ENCODE measurements around the gene PUM2.
"Not testable (repeated sequence)": the region's sequence is repeated elsewhere in the genome, so short reads cannot be mapped to it uniquely, and the experiment has no call there.

PUM2 gene

GRCh38 chr2:20264629-20265028, 86.0 kb downstream of the PUM2 start:
- CTCF ChIA-PET, result interaction anchor here (1.1 kb wide), 1 partner anchor 129 kb away, joined by 4 read pairs; no protein-coding TSS in a partner anchor
- DNase-seq (ENCODE audit: extremely low spot score), result no peak
- POLR2A ChIA-PET, result no interaction called here
- TF ChIP-seq SP1 (IDR thresholded peaks at IDR 0.05) (no peak), ZNF384 (IDR thresholded peaks at IDR 0.05) (no peak), LEF1 (IDR thresholded peaks at IDR 0.05; ENCODE audit: borderline replicate concordance) (no peak), SUZ12 (IDR thresholded peaks at IDR 0.05) (no peak), NFRKB (IDR thresholded peaks at IDR 0.05) (no peak), CTBP1 (IDR thresholded peaks at IDR 0.05; ENCODE audit: borderline replicate concordance) (no peak), ARNT (IDR thresholded peaks at IDR 0.05) (no peak), BHLHE40 (IDR thresholded peaks at IDR 0.05; ENCODE audit: borderline replicate concordance) (no peak), FOXM1 (IDR thresholded peaks at IDR 0.05; ENCODE audit: borderline replicate concordance) (no peak), L3MBTL2 (conservative IDR thresholded peaks at IDR 0.05) (no peak), FOXA1 (IDR thresholded peaks at IDR 0.05) (no peak), TARDBP (IDR thresholded peaks at IDR 0.05) (no peak), ELF4 (IDR thresholded peaks at IDR 0.05) (no peak), FOXK2 (IDR thresholded peaks at IDR 0.05) (no peak), HDGF (IDR thresholded peaks at IDR 0.05; ENCODE audit: borderline replicate concordance) (no peak)
- TF ChIP-seq, protein P1, sequence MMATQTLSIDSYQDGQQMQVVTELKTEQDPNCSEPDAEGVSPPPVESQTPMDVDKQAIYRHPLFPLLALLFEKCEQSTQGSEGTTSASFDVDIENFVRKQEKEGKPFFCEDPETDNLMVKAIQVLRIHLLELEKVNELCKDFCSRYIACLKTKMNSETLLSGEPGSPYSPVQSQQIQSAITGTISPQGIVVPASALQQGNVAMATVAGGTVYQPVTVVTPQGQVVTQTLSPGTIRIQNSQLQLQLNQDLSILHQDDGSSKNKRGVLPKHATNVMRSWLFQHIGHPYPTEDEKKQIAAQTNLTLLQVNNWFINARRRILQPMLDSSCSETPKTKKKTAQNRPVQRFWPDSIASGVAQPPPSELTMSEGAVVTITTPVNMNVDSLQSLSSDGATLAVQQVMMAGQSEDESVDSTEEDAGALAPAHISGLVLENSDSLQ (IDR thresholded peaks at IDR 0.05), result no peak

DNA sequence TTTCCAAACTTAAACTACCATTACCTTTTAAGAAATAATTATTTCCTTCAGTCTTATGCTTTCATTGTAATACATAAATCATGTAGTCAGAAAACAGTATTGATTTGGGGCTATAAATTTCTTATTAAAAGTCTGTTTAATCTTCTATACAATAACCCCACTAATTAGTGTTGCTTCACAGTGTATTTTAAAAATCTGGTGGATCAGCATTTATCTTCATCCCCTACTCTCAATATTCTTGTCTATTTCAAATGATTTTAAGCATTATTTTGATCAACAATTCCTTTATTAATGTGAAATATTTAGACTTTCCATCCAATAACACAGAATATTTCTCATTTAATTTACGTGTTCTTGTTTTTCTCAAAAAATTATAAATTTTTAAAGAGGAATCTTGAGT, 93.2 kb downstream of the PUM2 start:
- POLR2A ChIA-PET, result no interaction called here
- no peak for TF ChIP-seq CTBP1 (IDR thresholded peaks at IDR 0.05; ENCODE audit: borderline replicate concordance)
- TF ChIP-seq SUZ12 (IDR thresholded peaks at IDR 0.05), result no peak
- TF ChIP-seq TARDBP (IDR thresholded peaks at IDR 0.05), result no peak
- no peak for TF ChIP-seq ELF4 (IDR thresholded peaks at IDR 0.05)
- no peak for TF ChIP-seq NFRKB (IDR thresholded peaks at IDR 0.05)
- TF ChIP-seq LEF1 (IDR thresholded peaks at IDR 0.05; ENCODE audit: borderline replicate concordance), result no peak
- no peak for TF ChIP-seq L3MBTL2 (conservative IDR thresholded peaks at IDR 0.05)
- no peak for TF ChIP-seq FOXM1 (IDR thresholded peaks at IDR 0.05; ENCODE audit: borderline replicate concordance)
- no peak for TF ChIP-seq FOXK2 (IDR thresholded peaks at IDR 0.05)
- TF ChIP-seq HDGF (IDR thresholded peaks at IDR 0.05; ENCODE audit: borderline replicate concordance), result no peak
- no peak for TF ChIP-seq BHLHE40 (IDR thresholded peaks at IDR 0.05; ENCODE audit: borderline replicate concordance)
- TF ChIP-seq, protein P1 (IDR thresholded peaks at IDR 0.05), result no peak
- no peak for DNase-seq (ENCODE audit: extremely low spot score)
- CTCF ChIA-PET, result no interaction called here

DNA sequence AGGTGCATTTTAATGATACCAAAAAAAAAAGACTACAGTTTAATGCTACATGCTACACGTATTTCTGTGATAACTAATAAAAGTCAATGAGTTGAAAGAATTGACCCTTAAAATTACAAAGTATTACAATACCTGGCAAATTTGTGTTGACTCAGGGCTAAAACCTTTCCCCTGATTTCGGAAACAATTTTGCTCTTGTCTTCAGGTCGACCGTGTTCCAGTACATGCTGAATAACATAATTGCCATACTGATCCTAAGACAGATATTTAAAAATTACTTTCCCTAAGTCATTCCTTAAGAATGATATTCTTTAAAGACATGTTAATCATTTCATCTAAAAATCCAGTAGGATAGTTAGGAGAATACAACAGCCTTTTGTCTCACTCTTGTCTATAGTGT, 95.9 kb downstream of the PUM2 start:
- POLR2A ChIA-PET, result no interaction called here
- TF ChIP-seq SUZ12 (IDR thresholded peaks at IDR 0.05), result no peak
- no peak for DNase-seq (ENCODE audit: extremely low spot score)
- CTCF ChIA-PET, result no interaction called here

DNA sequence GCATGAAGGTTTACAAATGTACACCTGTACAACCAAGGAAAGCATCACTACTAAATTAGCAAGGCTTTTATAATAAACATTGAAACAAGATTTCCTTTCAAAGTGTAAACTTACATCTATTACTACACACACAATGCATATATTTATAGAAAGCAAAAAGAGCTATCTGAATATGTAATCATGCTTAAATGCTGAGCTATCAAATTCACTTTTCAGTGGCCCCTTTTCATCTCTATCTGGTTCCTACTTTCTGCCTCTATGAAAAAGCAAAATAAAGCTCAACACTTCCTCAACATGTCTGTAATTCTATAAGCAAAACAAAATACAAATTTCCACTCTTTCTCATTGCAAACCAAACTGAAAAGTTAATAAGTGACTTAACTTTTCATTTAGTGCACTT, 100.2 kb downstream of the PUM2 start:
- TF ChIP-seq FOXM1 (IDR thresholded peaks at IDR 0.05; ENCODE audit: borderline replicate concordance) (no peak), ELF4 (IDR thresholded peaks at IDR 0.05) (no peak), ZNF384 (IDR thresholded peaks at IDR 0.05) (no peak)
- ChIA-PET CTCF (interaction anchor here (0.6 kb wide), 1 partner anchor 164 kb away, joined by 3 read pairs; no protein-coding TSS in a partner anchor), POLR2A (no interaction called here)
- no peak for DNase-seq (ENCODE audit: extremely low spot score)

DNA sequence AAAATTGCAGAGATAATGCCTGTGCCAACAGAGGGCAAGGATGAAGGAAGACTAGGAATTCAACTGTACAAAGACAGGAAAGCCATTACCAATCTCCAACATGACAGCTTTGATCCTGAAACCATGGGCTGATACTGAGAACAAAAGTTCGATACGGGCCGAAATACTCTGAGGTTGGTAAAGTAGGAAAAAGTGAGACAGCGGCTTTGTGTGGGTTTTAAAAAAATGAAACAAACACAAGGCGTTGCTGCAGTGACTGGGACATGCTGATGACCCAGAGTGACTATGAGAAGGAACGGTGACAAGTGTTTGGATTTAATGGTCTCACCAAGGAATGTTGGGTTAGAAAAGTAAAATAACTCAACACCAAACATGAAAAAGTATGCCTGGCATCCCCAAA, 101.5 kb downstream of the PUM2 start:
- CTCF ChIA-PET, result no interaction called here

DNA sequence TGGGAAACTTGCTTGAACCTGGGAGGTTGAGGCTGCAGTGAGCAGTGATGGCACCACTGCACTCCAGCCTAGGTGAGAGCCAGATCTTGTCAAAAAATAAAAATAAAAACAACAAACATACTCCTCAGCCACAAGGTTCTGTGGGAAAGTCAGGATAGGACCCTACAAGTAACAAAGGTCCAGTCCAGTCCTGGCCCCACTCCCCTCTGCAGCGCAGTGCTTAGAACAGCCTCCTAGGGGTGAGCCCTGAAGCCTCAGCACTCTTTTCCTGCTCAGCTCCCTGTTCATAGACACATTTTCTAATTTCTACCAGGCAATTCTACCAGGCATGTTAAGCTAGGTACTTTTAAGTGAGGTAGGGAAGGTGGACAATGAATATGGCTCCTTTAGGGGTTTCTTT, 103.6 kb downstream of the PUM2 start:
- ChIA-PET POLR2A (no interaction called here), CTCF (no interaction called here)
- no peak for DNase-seq (ENCODE audit: extremely low spot score)
- TF ChIP-seq, protein P1 (IDR thresholded peaks at IDR 0.05), result no peak
- TF ChIP-seq FOXK2 (IDR thresholded peaks at IDR 0.05) (no peak), ARNT (IDR thresholded peaks at IDR 0.05) (no peak), SUZ12 (IDR thresholded peaks at IDR 0.05) (no peak), HDGF (IDR thresholded peaks at IDR 0.05; ENCODE audit: borderline replicate concordance) (no peak), BHLHE40 (IDR thresholded peaks at IDR 0.05; ENCODE audit: borderline replicate concordance) (no peak), LEF1 (IDR thresholded peaks at IDR 0.05; ENCODE audit: borderline replicate concordance) (no peak), FOXA1 (IDR thresholded peaks at IDR 0.05) (no peak), NFRKB (IDR thresholded peaks at IDR 0.05) (no peak), TARDBP (IDR thresholded peaks at IDR 0.05) (no peak)

More for the DNA sequence above, 101.5 kb downstream of the PUM2 start:
- TF ChIP-seq SP1 (IDR thresholded peaks at IDR 0.05), result no peak
- TF ChIP-seq LEF1 (IDR thresholded peaks at IDR 0.05; ENCODE audit: borderline replicate concordance), result no peak
- TF ChIP-seq, protein P1 (IDR thresholded peaks at IDR 0.05), result no peak
- TF ChIP-seq FOXA1 (IDR thresholded peaks at IDR 0.05), result no peak
- no peak for TF ChIP-seq FOXM1 (IDR thresholded peaks at IDR 0.05; ENCODE audit: borderline replicate concordance)
- TF ChIP-seq ELF4 (IDR thresholded peaks at IDR 0.05), result no peak
- TF ChIP-seq HDGF (IDR thresholded peaks at IDR 0.05; ENCODE audit: borderline replicate concordance), result no peak
- no peak for TF ChIP-seq ARNT (IDR thresholded peaks at IDR 0.05)
- TF ChIP-seq BHLHE40 (IDR thresholded peaks at IDR 0.05; ENCODE audit: borderline replicate concordance), result no peak
- no peak for TF ChIP-seq NFRKB (IDR thresholded peaks at IDR 0.05)
- TF ChIP-seq L3MBTL2 (conservative IDR thresholded peaks at IDR 0.05), result no peak
- TF ChIP-seq ZNF384 (IDR thresholded peaks at IDR 0.05), result no peak
- TF ChIP-seq CTBP1 (IDR thresholded peaks at IDR 0.05; ENCODE audit: borderline replicate concordance), result no peak
- no peak for TF ChIP-seq SUZ12 (IDR thresholded peaks at IDR 0.05)
- no peak for TF ChIP-seq TARDBP (IDR thresholded peaks at IDR 0.05)
- no peak for TF ChIP-seq FOXK2 (IDR thresholded peaks at IDR 0.05)
- POLR2A ChIA-PET, result no interaction called here
- no peak for DNase-seq (ENCODE audit: extremely low spot score)

GRCh38 chr2:20243637-20244036, 107.0 kb downstream of the PUM2 start:
- POLR2A ChIA-PET; DNase-seq (ENCODE audit: extremely low spot score); CTCF ChIA-PET: not testable (repeated sequence)
